Measurements from ENCODE around the gene C2orf78. TPM values are rescaled to one million over a fixed set of nuclear protein-coding genes. Genes with fewer than 3 reads are reported as not detected.
"Not testable (repeated sequence)": the region's sequence is repeated elsewhere in the genome, so short reads cannot be mapped to it uniquely, and the experiment has no call there.

The C2orf78 gene
- total RNA-seq, 4 donors from 2014 or later, result not detected

DNA sequence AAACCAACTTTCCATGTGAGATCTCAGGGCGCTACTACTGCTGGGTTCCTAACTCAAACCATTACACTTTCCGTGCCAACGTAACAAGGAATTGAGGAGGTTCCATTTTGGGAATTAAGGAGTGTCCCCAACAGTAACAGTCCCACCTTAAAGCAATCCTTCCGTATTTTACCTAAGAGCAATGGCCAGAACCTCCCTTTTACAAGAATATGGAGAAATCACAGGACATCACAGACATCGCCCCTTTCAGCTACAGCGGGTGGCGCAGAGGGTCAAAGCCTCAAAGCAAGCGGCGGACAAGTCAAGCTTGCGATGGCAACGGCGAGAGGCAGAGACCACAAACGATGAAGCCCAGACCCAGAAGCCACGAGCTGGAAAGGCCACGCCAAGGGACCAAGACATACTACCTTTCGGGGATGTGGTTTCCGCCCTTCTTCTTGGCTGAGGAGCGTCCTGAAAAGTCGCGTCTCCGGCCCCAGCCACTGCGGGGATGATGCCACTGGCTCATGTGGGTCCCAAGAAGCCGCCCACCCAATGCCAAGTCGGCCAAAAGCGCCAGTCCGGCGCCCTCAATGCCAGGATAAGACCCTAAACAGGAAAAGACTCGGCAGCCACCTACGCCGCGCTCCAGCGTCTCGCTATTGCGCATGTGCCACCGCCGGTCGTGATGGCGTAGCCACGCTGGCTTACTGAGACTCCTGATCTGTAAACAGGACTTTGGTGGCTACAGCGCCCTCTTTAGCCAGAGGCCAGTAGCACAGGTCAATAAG lies 4.3 kb upstream of the C2orf78 start, which contains the start of gene DUSP11:
DUSP11 (minus strand) TSS at position 637 of the 770 bp plus-strand sequence; CDS start at position 508, 129 bp downstream.
- TF ChIP-seq POLR2A (IDR thresholded peaks at IDR 0.05), result peak in 1 of 2 donors; percentile 54
- TF ChIP-seq, protein P1, sequence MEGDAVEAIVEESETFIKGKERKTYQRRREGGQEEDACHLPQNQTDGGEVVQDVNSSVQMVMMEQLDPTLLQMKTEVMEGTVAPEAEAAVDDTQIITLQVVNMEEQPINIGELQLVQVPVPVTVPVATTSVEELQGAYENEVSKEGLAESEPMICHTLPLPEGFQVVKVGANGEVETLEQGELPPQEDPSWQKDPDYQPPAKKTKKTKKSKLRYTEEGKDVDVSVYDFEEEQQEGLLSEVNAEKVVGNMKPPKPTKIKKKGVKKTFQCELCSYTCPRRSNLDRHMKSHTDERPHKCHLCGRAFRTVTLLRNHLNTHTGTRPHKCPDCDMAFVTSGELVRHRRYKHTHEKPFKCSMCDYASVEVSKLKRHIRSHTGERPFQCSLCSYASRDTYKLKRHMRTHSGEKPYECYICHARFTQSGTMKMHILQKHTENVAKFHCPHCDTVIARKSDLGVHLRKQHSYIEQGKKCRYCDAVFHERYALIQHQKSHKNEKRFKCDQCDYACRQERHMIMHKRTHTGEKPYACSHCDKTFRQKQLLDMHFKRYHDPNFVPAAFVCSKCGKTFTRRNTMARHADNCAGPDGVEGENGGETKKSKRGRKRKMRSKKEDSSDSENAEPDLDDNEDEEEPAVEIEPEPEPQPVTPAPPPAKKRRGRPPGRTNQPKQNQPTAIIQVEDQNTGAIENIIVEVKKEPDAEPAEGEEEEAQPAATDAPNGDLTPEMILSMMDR (IDR thresholded peaks at IDR 0.05), result peak in 1 of 3 donors; percentile 93
- intact Hi-C loops (cut with DNase I; ENCODE audit: low total_unique reads), result no loop called here
- DNase-seq (ENCODE audit: low spot score in 2 of 2), result peak; percentile 97 to 99
- 0% methylated on average over 34 to 40 of the region's 40 CpGs for WGBS, 2 donors
- peak within 1 kb of the TSS; percentile 84 for H3K4me3 ChIP-seq (ENCODE audit: low read depth, poor library complexity, severe bottlenecking)

DNA sequence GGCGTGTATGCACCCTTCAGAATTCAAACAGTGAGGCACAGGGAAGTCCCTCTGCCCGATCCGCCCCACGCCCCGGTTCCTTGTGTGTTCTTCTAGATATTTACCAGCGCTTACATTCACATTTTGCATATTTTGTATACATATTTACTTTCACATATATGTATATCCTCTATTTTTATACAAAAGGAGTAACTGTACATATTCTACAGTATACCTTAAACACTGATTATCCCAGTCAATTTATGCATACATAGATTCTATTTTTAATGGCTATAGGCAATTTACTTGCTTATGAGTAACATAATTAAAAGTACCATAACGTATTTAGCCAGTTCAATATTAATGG lies 3.8 kb upstream of the C2orf78 start:
- H3K4me3 ChIP-seq (ENCODE audit: low read depth, poor library complexity, severe bottlenecking), result peak overlapping the region; percentile 84
- TF ChIP-seq, protein P1 (IDR thresholded peaks at IDR 0.05), result peak in 1 of 3 donors; percentile 48
- no peak for TF ChIP-seq POLR2A (IDR thresholded peaks at IDR 0.05)
- intact Hi-C loops (cut with DNase I; ENCODE audit: low total_unique reads), result no loop called here
- WGBS, 2 donors, result 1 to 3% methylated on average over 7 of the region's 7 CpGs
- no peak for DNase-seq (ENCODE audit: low spot score in 2 of 2)

DNA sequence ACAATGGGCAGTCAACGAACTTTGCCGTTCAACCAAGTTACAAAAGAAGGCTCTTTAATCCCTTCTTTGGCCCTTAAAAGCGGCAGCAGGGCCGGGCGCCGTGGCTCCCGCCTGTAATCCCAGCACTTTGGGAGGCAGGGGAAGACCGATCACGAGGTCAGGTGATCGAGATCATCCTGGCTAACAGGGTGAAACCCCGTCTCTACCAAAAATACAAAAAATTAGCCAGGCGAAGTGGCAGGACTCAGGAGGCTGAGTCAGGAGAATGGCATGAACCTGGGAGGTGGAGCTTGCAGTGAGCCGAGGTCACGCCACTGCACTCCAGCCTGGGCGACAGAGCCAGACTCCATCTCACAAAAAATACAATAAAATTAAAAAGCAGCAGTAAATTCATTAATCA lies 581 bp upstream of the C2orf78 start:
- H3K4me3 ChIP-seq (ENCODE audit: low read depth, poor library complexity, severe bottlenecking); DNase-seq (ENCODE audit: low spot score in 2 of 2); intact Hi-C loops (cut with DNase I; ENCODE audit: low total_unique reads): not testable (repeated sequence)
- WGBS, 2 donors, result 81% methylated on average over 15 of the region's 15 CpGs

DNA sequence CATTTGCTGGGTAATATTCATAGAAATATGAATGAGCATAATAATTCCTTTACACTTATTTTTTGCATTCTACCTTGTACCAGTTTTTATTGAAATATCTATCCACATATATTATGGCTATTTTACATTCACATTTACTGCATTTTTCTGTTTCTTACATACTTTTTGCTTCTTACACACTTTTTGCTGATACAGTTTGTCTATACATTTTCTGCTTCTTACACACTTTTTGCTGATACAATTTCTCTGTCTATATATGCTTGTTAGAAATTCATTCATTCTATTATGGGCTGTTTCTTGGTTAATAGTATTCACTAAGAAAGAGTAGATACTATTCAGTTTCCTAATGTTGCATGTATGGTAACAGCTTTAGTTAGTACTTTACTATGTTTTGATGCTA lies 27.9 kb downstream of the C2orf78 start:
- H3K4me3 ChIP-seq (ENCODE audit: low read depth, poor library complexity, severe bottlenecking), result no peak overlapping the region
- no peak for DNase-seq (ENCODE audit: low spot score in 2 of 2)
- TF ChIP-seq, protein P1 (IDR thresholded peaks at IDR 0.05), result no peak
- no peak for TF ChIP-seq POLR2A (IDR thresholded peaks at IDR 0.05)
- intact Hi-C loops (cut with DNase I; ENCODE audit: low total_unique reads), result no loop called here

DNA sequence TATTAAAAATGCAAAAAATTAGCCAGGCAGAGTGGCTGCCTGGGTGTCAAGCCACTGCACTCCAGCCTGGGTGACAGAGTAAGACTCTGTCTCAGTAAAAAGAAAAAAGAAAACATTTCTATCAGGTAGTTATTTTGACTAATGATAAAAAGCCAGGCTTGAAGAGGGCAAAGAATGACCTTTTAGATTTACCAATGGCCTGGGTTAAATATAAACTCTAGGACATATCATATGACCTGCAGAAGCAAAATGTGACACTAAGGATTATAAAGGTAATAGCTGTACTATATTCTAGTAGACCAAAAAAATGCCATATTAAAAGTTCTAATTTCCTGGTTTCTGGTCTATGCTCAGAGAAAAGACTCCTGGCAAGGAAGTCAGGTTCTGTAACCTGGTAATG lies 28.7 kb downstream of the C2orf78 start:
- no peak overlapping the region for H3K4me3 ChIP-seq (ENCODE audit: low read depth, poor library complexity, severe bottlenecking)
- DNase-seq (ENCODE audit: low spot score in 2 of 2), result no peak
- TF ChIP-seq POLR2A (IDR thresholded peaks at IDR 0.05), result no peak
- TF ChIP-seq, protein P1 (IDR thresholded peaks at IDR 0.05), result no peak
- intact Hi-C loops (cut with DNase I; ENCODE audit: low total_unique reads), result no loop called here

DNA sequence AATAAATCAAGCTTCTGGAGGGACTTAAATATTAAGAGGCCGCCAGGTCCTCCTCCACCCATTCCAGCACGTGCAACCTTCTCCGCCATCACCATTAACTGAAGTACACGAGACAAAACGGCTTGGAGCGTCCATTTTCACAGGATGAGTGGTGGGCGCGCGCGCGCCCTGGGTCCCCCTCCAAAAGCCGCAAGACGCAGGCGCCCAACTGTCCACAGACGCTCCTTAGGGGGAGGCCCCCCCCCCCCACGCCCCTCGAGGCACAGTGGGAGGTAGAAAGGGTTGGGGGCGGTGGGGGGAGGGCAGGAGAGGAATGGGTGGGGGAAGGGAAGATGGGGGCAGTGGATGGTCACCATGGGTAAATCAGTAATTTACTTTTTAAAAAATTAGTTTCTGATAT lies 34.3 kb downstream of the C2orf78 start:
- DNase-seq (ENCODE audit: low spot score in 2 of 2), result no peak
- no peak overlapping the region for H3K4me3 ChIP-seq (ENCODE audit: low read depth, poor library complexity, severe bottlenecking)
- intact Hi-C loops (cut with DNase I; ENCODE audit: low total_unique reads), result no loop called here
- TF ChIP-seq, protein P1 (IDR thresholded peaks at IDR 0.05), result no peak
- no peak for TF ChIP-seq POLR2A (IDR thresholded peaks at IDR 0.05)
- WGBS, 2 donors, result 78 to 83% methylated on average over 18 of the region's 18 CpGs
